Measurements from ENCODE around the gene ZNF774.
"Not testable (repeated sequence)": the region's sequence is repeated elsewhere in the genome, so short reads cannot be mapped to it uniquely, and the experiment has no call there.

ZNF774 gene

GRCh38 chr15:90352107-90352893 is at the start of gene ZNF774:
Gene ZNF774 (plus strand): TSS chr15:90352284. CDS start chr15:90354661, 2,377 bp downstream.
- DNase-seq (ENCODE audit: extremely low read depth, low read depth): peak; percentile 95
- no peak for TF ChIP-seq CTCF (IDR thresholded peaks at IDR 0.05; ENCODE audit: low read depth, low read length, missing control alignments)
- H3K4me3 ChIP-seq (replicated peaks; ENCODE audit: low read depth, low read length): peak within 1 kb of the TSS; percentile 57

- not testable (repeated sequence) for DNase-seq (ENCODE audit: extremely low read depth, low read depth); H3K4me3 ChIP-seq (replicated peaks; ENCODE audit: low read depth, low read length)
Observed at GRCh38 chr15:90305355-90305754, 46.7 kb upstream of the ZNF774 start.

- DNase-seq (ENCODE audit: extremely low read depth, low read depth): no peak
- no peak for TF ChIP-seq CTCF (IDR thresholded peaks at IDR 0.05; ENCODE audit: low read depth, low read length, missing control alignments)
- no peak overlapping the region for H3K4me3 ChIP-seq (replicated peaks; ENCODE audit: low read depth, low read length)
Observed at GRCh38 chr15:90305932-90306331, 46.2 kb upstream of the ZNF774 start.

GRCh38 chr15:90306560-90306959 is 45.5 kb upstream of the ZNF774 start:
- no peak overlapping the region for H3K4me3 ChIP-seq (replicated peaks; ENCODE audit: low read depth, low read length)
- TF ChIP-seq CTCF (IDR thresholded peaks at IDR 0.05; ENCODE audit: low read depth, low read length, missing control alignments): no peak
- no peak for DNase-seq (ENCODE audit: extremely low read depth, low read depth)

GRCh38 chr15:90307661-90308060 is 44.4 kb upstream of the ZNF774 start:
- TF ChIP-seq CTCF (IDR thresholded peaks at IDR 0.05; ENCODE audit: low read depth, low read length, missing control alignments): no peak
- H3K4me3 ChIP-seq (replicated peaks; ENCODE audit: low read depth, low read length): no peak overlapping the region
- DNase-seq (ENCODE audit: extremely low read depth, low read depth): no peak

GRCh38 chr15:90309020-90309419 is 43.1 kb upstream of the ZNF774 start:
- no peak for DNase-seq (ENCODE audit: extremely low read depth, low read depth)
- no peak overlapping the region for H3K4me3 ChIP-seq (replicated peaks; ENCODE audit: low read depth, low read length)
- no peak for TF ChIP-seq CTCF (IDR thresholded peaks at IDR 0.05; ENCODE audit: low read depth, low read length, missing control alignments)

GRCh38 chr15:90315278-90315982 is 36.7 kb upstream of the ZNF774 start:
- DNase-seq (ENCODE audit: extremely low read depth, low read depth): peak; percentile 12
- no peak for TF ChIP-seq CTCF (IDR thresholded peaks at IDR 0.05; ENCODE audit: low read depth, low read length, missing control alignments)
- no peak overlapping the region for H3K4me3 ChIP-seq (replicated peaks; ENCODE audit: low read depth, low read length)
